ENCODE data around the gene PDPK1.
"Not testable (repeated sequence)": the region's sequence is repeated elsewhere in the genome, so short reads cannot be mapped to it uniquely, and the experiment has no call there.

PDPK1 gene

DNA sequence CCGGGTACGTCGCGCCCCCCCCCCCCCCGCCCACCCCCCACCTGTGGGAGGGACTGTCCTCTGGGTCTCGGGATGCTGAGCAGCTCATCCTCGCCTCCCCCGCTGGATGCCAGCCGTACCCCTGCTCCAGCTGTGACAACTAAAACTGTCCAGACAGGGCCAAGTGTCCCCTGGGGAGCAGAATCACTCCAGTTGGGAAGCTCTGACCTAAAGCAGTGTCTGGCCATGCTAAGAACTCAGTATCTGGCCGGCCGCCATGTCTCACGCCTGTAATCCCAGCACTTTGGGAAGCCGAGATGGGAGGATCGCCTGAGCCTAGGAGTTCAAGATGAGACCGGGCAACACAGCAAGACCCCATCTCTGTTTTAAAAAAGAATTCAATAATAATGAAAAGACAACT lies 83.0 kb downstream of the PDPK1 start:
- not testable (repeated sequence) for H3K36me3 ChIP-seq (ENCODE audit: control insufficient read depth, insufficient read depth, low read length)

DNA sequence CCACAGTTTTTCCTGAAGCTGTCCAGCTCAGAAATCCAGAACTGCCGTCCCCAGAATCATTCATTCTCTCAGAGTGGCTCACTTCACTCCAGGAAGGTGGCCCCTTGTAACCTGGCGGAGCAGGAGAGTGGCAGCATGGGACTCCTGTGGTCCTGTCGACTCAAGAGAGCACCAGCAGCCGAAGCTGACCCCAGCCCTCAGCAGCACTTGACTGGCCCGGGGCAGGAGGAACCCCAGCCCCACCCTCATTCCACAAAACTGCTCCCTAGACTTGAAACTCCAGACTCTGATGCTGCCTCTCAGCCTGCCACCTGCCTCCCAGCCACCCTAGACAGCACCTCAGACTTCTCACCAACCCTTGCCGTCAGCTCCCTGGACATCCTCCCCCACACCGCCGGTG lies 83.6 kb downstream of the PDPK1 start:
- H3K9me3 ChIP-seq (ENCODE audit: control insufficient read depth, insufficient read depth, low read length); H3K27me3 ChIP-seq (ENCODE audit: control insufficient read depth, insufficient read depth, low read length); H3K36me3 ChIP-seq (ENCODE audit: control insufficient read depth, insufficient read depth, low read length); H3K4me1 ChIP-seq (ENCODE audit: control insufficient read depth, insufficient read depth, low read length); H3K27ac ChIP-seq (ENCODE audit: low read length); DNase-seq (ENCODE audit: low read depth, low spot score); H3K4me3 ChIP-seq (ENCODE audit: low read length): not testable (repeated sequence)
- no CpG with 5 or more reads among the region's 8 CpGs for WGBS (ENCODE audit: insufficient coverage, insufficient read length)

More for the DNA sequence above, 83.0 kb downstream of the PDPK1 start:
- not testable (repeated sequence) for DNase-seq (ENCODE audit: low read depth, low spot score); H3K9me3 ChIP-seq (ENCODE audit: control insufficient read depth, insufficient read depth, low read length); H3K4me3 ChIP-seq (ENCODE audit: low read length); H3K27ac ChIP-seq (ENCODE audit: low read length); H3K27me3 ChIP-seq (ENCODE audit: control insufficient read depth, insufficient read depth, low read length); H3K4me1 ChIP-seq (ENCODE audit: control insufficient read depth, insufficient read depth, low read length)
- WGBS (ENCODE audit: insufficient coverage, insufficient read length), result no CpG with 5 or more reads among the region's 15 CpGs

GRCh38 chr16:2627075-2627474 lies 89.3 kb downstream of the PDPK1 start:
- WGBS (ENCODE audit: insufficient coverage, insufficient read length), result no CpG with 5 or more reads among the region's 6 CpGs

DNA sequence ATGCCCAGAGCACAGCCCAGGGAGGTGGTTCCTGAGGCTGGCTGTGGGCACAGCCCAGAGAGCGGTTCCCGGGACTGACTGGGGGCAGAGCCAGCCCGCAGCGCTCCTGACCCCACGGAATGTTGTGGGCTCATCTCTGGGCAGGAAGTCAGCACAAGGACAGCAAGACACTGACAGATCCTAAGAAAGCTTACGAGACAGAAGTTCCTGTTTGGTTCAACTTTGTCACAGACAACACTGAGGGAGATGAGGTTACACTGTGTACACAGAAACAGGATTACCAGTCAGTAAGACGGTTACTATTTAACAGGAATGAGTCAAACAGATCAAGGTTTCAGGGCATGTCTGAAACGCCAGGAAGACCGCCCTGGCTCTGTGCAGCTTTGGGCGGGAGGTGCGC lies 93.4 kb downstream of the PDPK1 start:
- H3K4me1 ChIP-seq (ENCODE audit: control insufficient read depth, insufficient read depth, low read length); DNase-seq (ENCODE audit: low read depth, low spot score); H3K27me3 ChIP-seq (ENCODE audit: control insufficient read depth, insufficient read depth, low read length); H3K4me3 ChIP-seq (ENCODE audit: low read length); H3K27ac ChIP-seq (ENCODE audit: low read length); H3K36me3 ChIP-seq (ENCODE audit: control insufficient read depth, insufficient read depth, low read length); H3K9me3 ChIP-seq (ENCODE audit: control insufficient read depth, insufficient read depth, low read length): not testable (repeated sequence)
- no CpG with 5 or more reads among the region's 11 CpGs for WGBS (ENCODE audit: insufficient coverage, insufficient read length)

More at GRCh38 chr16:2627075-2627474, 89.3 kb downstream of the PDPK1 start:
- H3K4me1 ChIP-seq (ENCODE audit: control insufficient read depth, insufficient read depth, low read length); H3K36me3 ChIP-seq (ENCODE audit: control insufficient read depth, insufficient read depth, low read length); H3K27ac ChIP-seq (ENCODE audit: low read length); DNase-seq (ENCODE audit: low read depth, low spot score); H3K9me3 ChIP-seq (ENCODE audit: control insufficient read depth, insufficient read depth, low read length); H3K4me3 ChIP-seq (ENCODE audit: low read length); H3K27me3 ChIP-seq (ENCODE audit: control insufficient read depth, insufficient read depth, low read length): not testable (repeated sequence)

DNA sequence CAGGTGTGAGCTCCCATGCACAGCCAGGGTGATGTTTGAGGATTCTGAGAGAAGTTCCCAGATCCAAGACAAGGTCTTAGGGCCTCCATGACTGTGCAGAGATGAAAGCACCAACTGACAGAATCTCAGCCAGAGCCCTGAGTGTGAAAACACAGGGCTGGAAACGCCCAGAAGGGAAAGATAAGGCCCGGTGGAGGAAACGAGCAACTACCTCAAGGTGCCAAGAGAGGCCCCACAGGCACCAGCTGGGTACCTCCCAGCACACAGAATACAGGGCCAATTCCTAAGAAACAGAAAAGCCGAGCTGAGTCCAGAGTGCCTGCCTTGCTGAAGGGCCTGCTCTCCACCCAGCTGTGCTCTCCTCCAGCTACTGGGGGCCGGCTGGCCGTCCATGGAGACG lies 94.5 kb downstream of the PDPK1 start:
- not testable (repeated sequence) for H3K36me3 ChIP-seq (ENCODE audit: control insufficient read depth, insufficient read depth, low read length); H3K4me3 ChIP-seq (ENCODE audit: low read length); H3K9me3 ChIP-seq (ENCODE audit: control insufficient read depth, insufficient read depth, low read length); DNase-seq (ENCODE audit: low read depth, low spot score); H3K4me1 ChIP-seq (ENCODE audit: control insufficient read depth, insufficient read depth, low read length); H3K27me3 ChIP-seq (ENCODE audit: control insufficient read depth, insufficient read depth, low read length); H3K27ac ChIP-seq (ENCODE audit: low read length)
- no CpG with 5 or more reads among the region's 7 CpGs for WGBS (ENCODE audit: insufficient coverage, insufficient read length)

DNA sequence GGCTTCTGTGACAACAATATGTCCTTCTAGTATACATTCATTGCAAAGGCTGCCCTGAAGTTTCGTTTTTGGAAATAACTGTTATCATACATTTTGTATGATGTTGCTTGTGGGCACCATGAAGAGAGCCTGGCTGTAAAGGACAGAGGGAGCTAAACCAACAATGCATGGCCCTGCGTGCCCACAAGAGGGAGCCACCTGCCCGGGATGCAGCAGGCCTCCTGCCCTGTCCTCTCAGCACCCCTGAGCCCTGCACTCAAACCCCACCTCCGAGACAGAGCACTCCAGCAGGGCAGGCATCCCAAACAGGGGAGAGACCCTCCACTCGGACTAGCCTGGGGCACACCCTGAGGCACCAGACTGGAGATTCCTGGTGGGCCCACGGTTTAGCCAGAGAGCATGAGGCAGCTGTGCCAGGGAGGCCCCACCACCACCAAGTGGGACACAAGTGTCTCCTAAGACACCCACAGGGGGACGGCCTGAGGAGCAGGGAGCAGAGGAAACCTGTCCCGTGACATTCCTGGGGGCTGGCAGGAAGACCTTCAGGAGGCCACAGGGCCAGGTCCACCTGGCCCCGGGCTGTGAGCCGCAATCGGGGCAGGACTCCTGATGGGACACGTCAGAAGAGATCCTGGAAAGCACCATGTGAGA lies 101.4 kb downstream of the PDPK1 start:
- not testable (repeated sequence) for DNase-seq (ENCODE audit: low read depth, low spot score); H3K4me1 ChIP-seq (ENCODE audit: control insufficient read depth, insufficient read depth, low read length); H3K4me3 ChIP-seq (ENCODE audit: low read length); H3K9me3 ChIP-seq (ENCODE audit: control insufficient read depth, insufficient read depth, low read length); H3K27ac ChIP-seq (ENCODE audit: low read length); H3K36me3 ChIP-seq (ENCODE audit: control insufficient read depth, insufficient read depth, low read length); H3K27me3 ChIP-seq (ENCODE audit: control insufficient read depth, insufficient read depth, low read length)
- WGBS (ENCODE audit: insufficient coverage, insufficient read length), result no CpG with 5 or more reads among the region's 12 CpGs

DNA sequence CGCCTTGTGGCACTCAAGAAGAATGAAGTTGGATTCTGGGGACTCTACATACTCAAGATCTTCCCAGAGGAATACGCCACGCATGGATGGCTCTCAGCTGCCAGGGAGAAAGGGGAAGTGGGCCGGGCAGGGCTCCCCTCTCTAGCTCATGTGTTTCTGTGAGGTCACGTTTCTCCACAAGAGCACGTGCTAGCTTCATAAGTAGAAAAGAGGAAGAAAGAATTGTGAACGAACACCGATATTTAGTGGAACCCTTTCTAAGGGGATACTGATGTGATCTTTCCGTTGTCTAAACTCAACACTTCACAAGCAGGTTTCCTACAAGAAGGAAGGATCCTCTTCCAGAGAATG lies 101.9 kb downstream of the PDPK1 start:
- not testable (repeated sequence) for H3K36me3 ChIP-seq (ENCODE audit: control insufficient read depth, insufficient read depth, low read length); H3K9me3 ChIP-seq (ENCODE audit: control insufficient read depth, insufficient read depth, low read length); H3K27ac ChIP-seq (ENCODE audit: low read length); H3K4me3 ChIP-seq (ENCODE audit: low read length); H3K4me1 ChIP-seq (ENCODE audit: control insufficient read depth, insufficient read depth, low read length); DNase-seq (ENCODE audit: low read depth, low spot score); H3K27me3 ChIP-seq (ENCODE audit: control insufficient read depth, insufficient read depth, low read length)
- no CpG with 5 or more reads among the region's 9 CpGs for whole genome bisulfite sequencing (ENCODE audit: insufficient coverage, insufficient read length)

DNA sequence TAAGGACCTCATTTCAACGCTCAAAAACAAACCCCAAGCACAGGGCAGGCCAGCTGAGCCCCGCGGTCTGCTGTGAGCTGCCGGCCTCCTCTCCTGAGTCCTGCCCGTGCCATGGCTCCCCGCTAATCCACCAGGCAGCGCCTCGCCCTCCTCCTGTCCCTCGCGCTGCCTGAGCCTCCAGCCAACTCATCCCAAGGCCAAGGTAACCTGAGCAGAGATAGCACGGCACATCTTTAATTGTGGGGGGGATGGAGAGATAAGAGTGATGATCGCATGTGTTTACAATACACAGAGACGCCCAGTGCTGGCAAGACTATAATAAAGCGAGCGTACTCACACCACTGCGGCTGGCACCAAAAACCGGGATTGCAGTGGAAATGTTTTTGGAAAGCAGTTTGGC lies 104.7 kb downstream of the PDPK1 start:
- no CpG with 5 or more reads among the region's 17 CpGs for WGBS (ENCODE audit: insufficient coverage, insufficient read length)
- H3K9me3 ChIP-seq (ENCODE audit: control insufficient read depth, insufficient read depth, low read length); DNase-seq (ENCODE audit: low read depth, low spot score); H3K27me3 ChIP-seq (ENCODE audit: control insufficient read depth, insufficient read depth, low read length); H3K4me3 ChIP-seq (ENCODE audit: low read length); H3K4me1 ChIP-seq (ENCODE audit: control insufficient read depth, insufficient read depth, low read length); H3K36me3 ChIP-seq (ENCODE audit: control insufficient read depth, insufficient read depth, low read length); H3K27ac ChIP-seq (ENCODE audit: low read length): not testable (repeated sequence)

DNA sequence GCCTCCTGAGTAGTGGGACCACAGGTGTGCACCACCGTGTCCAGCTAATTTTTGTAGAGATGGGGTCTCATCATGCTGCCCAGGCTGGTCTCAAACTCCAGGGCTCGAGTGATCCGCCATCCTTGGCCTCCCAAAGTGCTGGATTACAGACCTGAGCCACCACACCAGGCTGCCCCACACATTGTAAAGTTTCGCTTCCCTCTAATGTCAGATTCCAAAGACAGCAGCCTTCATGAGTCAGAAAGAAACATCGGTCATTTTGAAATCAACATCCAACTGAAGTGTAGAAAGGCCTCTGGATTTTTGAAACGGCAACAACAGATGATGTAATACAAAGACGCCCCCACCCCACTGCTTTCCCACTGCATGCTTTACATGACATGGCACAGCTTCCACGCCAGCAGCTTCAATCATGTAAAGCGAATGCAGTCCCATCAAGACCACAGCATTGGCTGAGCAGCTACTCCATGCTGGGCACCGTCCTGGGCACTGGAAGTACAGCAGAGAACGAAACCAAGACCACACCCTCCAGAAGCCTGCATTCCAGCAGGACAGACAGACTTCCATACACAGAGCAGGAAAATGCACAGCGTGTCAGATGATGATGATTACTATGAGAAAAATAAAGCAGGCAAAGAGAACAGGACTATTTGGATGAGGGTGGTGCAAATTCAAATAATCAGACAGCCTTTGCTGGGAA lies 107.1 kb downstream of the PDPK1 start:
- not testable (repeated sequence) for DNase-seq (ENCODE audit: low read depth, low spot score); H3K9me3 ChIP-seq (ENCODE audit: control insufficient read depth, insufficient read depth, low read length); H3K27me3 ChIP-seq (ENCODE audit: control insufficient read depth, insufficient read depth, low read length); H3K4me1 ChIP-seq (ENCODE audit: control insufficient read depth, insufficient read depth, low read length); H3K27ac ChIP-seq (ENCODE audit: low read length); H3K36me3 ChIP-seq (ENCODE audit: control insufficient read depth, insufficient read depth, low read length); H3K4me3 ChIP-seq (ENCODE audit: low read length)
- no CpG with 5 or more reads among the region's 12 CpGs for WGBS (ENCODE audit: insufficient coverage, insufficient read length)

GRCh38 chr16:2651268-2651871 lies 113.5 kb downstream of the PDPK1 start:
- H3K27ac ChIP-seq (ENCODE audit: low read length); H3K4me1 ChIP-seq (ENCODE audit: control insufficient read depth, insufficient read depth, low read length); DNase-seq (ENCODE audit: low read depth, low spot score); H3K9me3 ChIP-seq (ENCODE audit: control insufficient read depth, insufficient read depth, low read length); H3K4me3 ChIP-seq (ENCODE audit: low read length); H3K27me3 ChIP-seq (ENCODE audit: control insufficient read depth, insufficient read depth, low read length); H3K36me3 ChIP-seq (ENCODE audit: control insufficient read depth, insufficient read depth, low read length): not testable (repeated sequence)
- WGBS (ENCODE audit: insufficient coverage, insufficient read length), result no CpG with 5 or more reads among the region's 14 CpGs

All from iPS DF 6.9 (cell line).